Lower leg skin (tissue), 4 donors: ENCODE results near the gene NDUFS3. TPM values are rescaled to one million over a fixed set of nuclear protein-coding genes. Genes with fewer than 3 reads are reported as not detected.

ENCODE experiments used
- DNase-seq, 2 donors: peaks; one replicate each; pipeline ENCODE4 v3.0.0-alpha.2; 2019; ENCODE audit warnings: low spot score in 2 of 2
- H3K4me3 ChIP-seq: fragments of 200-600 bp; sonication (generic); 2 replicates; pipeline ENCODE4 v1.5.1; 2017; ENCODE audit warnings: mild to moderate bottlenecking, low read depth; ENCODE audit not compliant: poor library complexity, severe bottlenecking
- CTCF ChIP-seq, 3 donors: fragments of 450-650 bp; IDR thresholded peaks; one replicate each; pipeline ENCODE4 v1.5.1; 2016; ENCODE audit warnings: antibody characterized with exemption in 3 of 3, mild to moderate bottlenecking in 3 of 3, moderate library complexity in 2 of 3
- POLR2A ChIP-seq, 2 donors: fragments of 450-650 bp; IDR thresholded peaks; one replicate each; pipeline ENCODE4 v1.6.1; 2016 to 2017; ENCODE audit warnings: antibody characterized with exemption in 2 of 2, mild to moderate bottlenecking in 1 of 2, moderate library complexity in 1 of 2
- WGBS, 2 donors: methylation state at CpG; one replicate each; pipeline ENCODE4 v1.1.5; 2018; 5-methylcytosine and 5-hydroxymethylcytosine counted together
- intact Hi-C: fragments of 100-400 bp; cut with DNase I; formaldehyde crosslinking; loops from one replicate; pipeline ENCODE4 v1.15.0; 2023; ENCODE audit warnings: low total_unique reads
- total RNA-seq, 4 donors: library from RNA; depleted of rRNA; stranded (reverse); fragments of >200 nt; gene quantifications; one replicate each; pipeline ENCODE4 v1.1.0, GENCODE V29; 2016

The NDUFS3 gene
- total RNA-seq, 4 donors from 2014 or later, result 46.9 to 104 (median 67.7) TPM

- H3K4me3 ChIP-seq, result peak within 1 kb of the TSS; percentile 89
- WGBS, 2 donors, result 1 to 2% methylated on average over 35 to 56 of the region's 86 CpGs
- intact Hi-C loops, result no loop called here
- TF ChIP-seq CTCF (IDR thresholded peaks at IDR 0.05), result no peak
- no peak for TF ChIP-seq POLR2A (IDR thresholded peaks at IDR 0.05)
- DNase-seq, result peak; percentile 39 to 91
These were observed 13.3 kb upstream of the NDUFS3 start, which contains the start of gene PTPMT1 for GRCh38 chr11:47565340-47566148. TSS of gene PTPMT1 (plus strand) at chr11:47565599. CDS start at chr11:47565623, 24 bp downstream.

GRCh38 chr11:47566149-47566698, 12.7 kb upstream of the NDUFS3 start:
- TF ChIP-seq POLR2A (IDR thresholded peaks at IDR 0.05), result no peak
- TF ChIP-seq CTCF (IDR thresholded peaks at IDR 0.05), result no peak
- H3K4me3 ChIP-seq, result peak overlapping the region; percentile 89
- 41 to 42% methylated on average over 17 of the region's 17 CpGs for WGBS, 2 donors
- peak in 1 of 2 donors; percentile 76 for DNase-seq
- intact Hi-C loops, result no loop called here

- intact Hi-C loops, result no loop called here
- TF ChIP-seq CTCF (IDR thresholded peaks at IDR 0.05) (no peak), POLR2A (IDR thresholded peaks at IDR 0.05) (no peak)
- WGBS, 2 donors, result 96 to 98% methylated on average over 7 of the region's 7 CpGs
These were observed 9.2 kb upstream of the NDUFS3 start for GRCh38 chr11:47569646-47570045.

DNA sequence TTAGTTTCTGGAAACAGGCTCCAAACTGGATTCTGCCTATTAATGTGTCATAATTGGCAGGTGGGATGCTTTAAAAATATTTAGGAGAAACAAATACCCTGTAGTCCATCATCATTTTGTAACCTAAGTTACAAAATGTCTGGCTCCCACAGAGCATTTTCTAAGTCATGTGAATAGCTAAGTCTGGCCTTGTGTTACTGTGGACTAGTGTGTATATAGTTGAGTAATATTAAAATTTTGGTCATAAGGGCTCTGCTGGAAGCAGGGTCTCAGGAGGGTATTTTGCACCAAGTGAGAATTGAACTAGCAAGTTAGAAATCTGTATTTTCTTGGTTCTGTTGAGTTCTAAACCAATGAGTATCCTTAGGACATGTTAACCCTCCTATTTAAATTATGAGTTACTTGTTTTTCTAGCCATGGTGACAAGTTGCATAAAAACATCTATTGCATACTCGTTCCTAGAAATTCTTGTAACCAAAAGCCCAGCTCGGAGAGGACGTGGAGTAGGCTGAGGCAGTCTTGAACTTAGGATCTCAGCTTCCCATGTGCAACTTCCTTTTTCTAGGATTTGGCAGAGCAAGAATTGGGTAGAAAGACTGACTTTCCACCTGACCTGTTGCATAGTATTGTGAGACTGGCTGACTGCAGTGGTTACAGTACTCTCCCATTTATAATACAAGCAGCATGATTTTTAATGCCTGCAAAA, 8.1 kb upstream of the NDUFS3 start:
- intact Hi-C loops, result no loop called here
- no peak overlapping the region for H3K4me3 ChIP-seq
- no peak for DNase-seq
- TF ChIP-seq CTCF (IDR thresholded peaks at IDR 0.05) (no peak), POLR2A (IDR thresholded peaks at IDR 0.05) (no peak)
- 80% methylated on average over 3 of the region's 3 CpGs for WGBS, 2 donors

More at GRCh38 chr11:47569646-47570045, 9.2 kb upstream of the NDUFS3 start:
- DNase-seq, result no peak
- H3K4me3 ChIP-seq, result no peak overlapping the region

DNA sequence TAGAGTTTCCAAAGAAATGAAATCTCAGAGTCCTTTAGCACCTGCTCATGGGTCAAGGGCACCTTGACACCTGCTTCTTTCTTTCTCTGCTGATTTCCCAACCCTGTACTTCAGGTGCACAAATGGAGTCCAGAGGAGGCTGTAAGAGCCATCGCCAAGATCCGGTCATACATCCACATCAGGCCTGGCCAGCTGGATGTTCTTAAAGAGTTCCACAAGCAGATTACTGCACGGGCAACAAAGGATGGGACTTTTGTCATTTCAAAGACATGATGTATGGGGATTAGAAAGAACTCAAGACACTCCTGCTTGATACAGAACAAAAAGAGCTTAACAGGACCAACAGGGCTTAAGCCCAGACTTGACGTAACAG, 7.5 kb upstream of the NDUFS3 start:
- no peak for DNase-seq
- TF ChIP-seq POLR2A (IDR thresholded peaks at IDR 0.05), result no peak
- TF ChIP-seq CTCF (IDR thresholded peaks at IDR 0.05), result no peak
- intact Hi-C loops, result no loop called here
- no peak overlapping the region for H3K4me3 ChIP-seq
- 79 to 82% methylated on average over 4 of the region's 4 CpGs for WGBS, 2 donors
